ENCODE measurements around the gene DSG3.
A peak's percentile ranks its signal among the peaks of the same experiment; 100 is the strongest.

The DSG3 gene

GRCh38 chr18:31447530-31448191, at the start of gene DSG3:
DSG3 (plus strand) TSS chr18:31447741; CDS start chr18:31447878, 137 bp downstream.
- no peak for DNase-seq

- no peak for DNase-seq
Measured at GRCh38 chr18:31398191-31398590, 49.4 kb upstream of the DSG3 start.

- no peak for DNase-seq
Measured at GRCh38 chr18:31399306-31400032, 48.1 kb upstream of the DSG3 start.

- DNase-seq: no peak
Measured at GRCh38 chr18:31401156-31402025, 46.1 kb upstream of the DSG3 start.

- DNase-seq: no peak
Measured at GRCh38 chr18:31402026-31402373, 45.5 kb upstream of the DSG3 start.

GRCh38 chr18:31403409-31403808, 44.1 kb upstream of the DSG3 start:
- no peak for DNase-seq

GRCh38 chr18:31407649-31408048, 39.9 kb upstream of the DSG3 start:
- DNase-seq: no peak

- no peak for DNase-seq
Measured at GRCh38 chr18:31409276-31409675, 38.3 kb upstream of the DSG3 start.

GRCh38 chr18:31410716-31411483, 36.6 kb upstream of the DSG3 start:
- DNase-seq: no peak

GRCh38 chr18:31413137-31413536, 34.4 kb upstream of the DSG3 start:
- DNase-seq: no peak

GRCh38 chr18:31417850-31418249, 29.7 kb upstream of the DSG3 start:
- DNase-seq: no peak

GRCh38 chr18:31419457-31419932, 28.0 kb upstream of the DSG3 start:
- no peak for DNase-seq

GRCh38 chr18:31420032-31420431, 27.5 kb upstream of the DSG3 start:
- no peak for DNase-seq

- DNase-seq: no peak
Measured at GRCh38 chr18:31420524-31420923, 27.0 kb upstream of the DSG3 start.

GRCh38 chr18:31424383-31424988, 23.1 kb upstream of the DSG3 start:
- peak in 1 of 2 experiments; percentile 17 for DNase-seq

- no peak for DNase-seq
Measured at GRCh38 chr18:31426021-31426420, 21.5 kb upstream of the DSG3 start.

GRCh38 chr18:31426871-31427406, 20.6 kb upstream of the DSG3 start:
- DNase-seq: no peak

- no peak for DNase-seq
Measured at GRCh38 chr18:31428211-31428610, 19.3 kb upstream of the DSG3 start.

- DNase-seq: no peak
Measured at GRCh38 chr18:31429623-31430022, 17.9 kb upstream of the DSG3 start.

- DNase-seq: no peak
Measured at GRCh38 chr18:31430072-31430471, 17.5 kb upstream of the DSG3 start.

GRCh38 chr18:31430554-31430953, 17.0 kb upstream of the DSG3 start:
- no peak for DNase-seq

GRCh38 chr18:31432316-31432715, 15.2 kb upstream of the DSG3 start:
- DNase-seq: no peak
